Measurements from ENCODE around the gene PLSCR3. TPM values are rescaled to one million over a fixed set of nuclear protein-coding genes. Genes with fewer than 3 reads are reported as not detected.

The PLSCR3 gene
- total RNA-seq, 6 experiments from 2014 or later, result 5.5 to 8.9 (median 6.4) TPM

DNA sequence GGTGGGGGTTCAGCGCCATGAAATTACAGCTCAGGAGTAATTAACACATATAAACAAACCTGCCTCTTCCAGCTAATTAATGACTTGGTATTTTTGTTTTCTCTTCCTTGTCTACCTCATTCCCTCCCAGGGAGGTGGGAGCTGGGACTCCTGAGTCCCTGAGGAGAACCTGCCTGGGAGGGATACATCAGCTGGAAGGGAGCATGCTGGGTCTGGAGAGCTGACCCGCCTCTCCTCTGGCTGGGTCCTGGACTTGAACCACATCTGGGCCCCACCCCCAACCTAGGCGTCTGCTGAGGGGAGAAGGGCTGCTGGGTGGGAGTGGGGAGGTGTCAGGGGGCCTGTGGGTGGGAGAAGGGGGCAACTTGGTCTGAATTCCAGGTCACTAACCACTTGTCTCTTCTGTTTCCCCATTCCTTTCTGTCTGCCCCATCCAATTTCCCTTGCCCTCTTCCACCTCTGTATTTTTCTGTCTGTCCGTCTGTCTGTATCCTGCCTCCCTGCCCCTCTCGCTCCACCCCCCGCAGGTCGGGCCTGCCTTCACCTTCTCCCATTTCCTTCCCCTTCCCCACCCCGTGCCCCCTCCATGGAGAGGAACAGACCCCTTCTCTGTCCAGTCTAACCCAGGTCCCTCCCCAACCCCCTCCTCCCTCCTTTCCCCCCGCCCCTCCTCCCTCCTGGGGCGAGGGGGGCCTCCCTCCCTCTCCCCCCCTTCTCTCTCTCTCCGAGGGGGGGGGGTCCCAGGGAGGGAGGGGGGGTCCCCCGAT, 13.3 kb upstream of the PLSCR3 start, which contains the start of gene NLGN2:
NLGN2 (plus strand) TSS at position 361 of the 767 bp plus-strand sequence. CDS start 411 bp downstream, outside the sequence.
- Histone ChIP-seq H3K27me3 (no peaks in the 10 kb centered on the region), H3K4me1 (peaks cover 0 to 6% (median 2%) of the 10 kb centered on the region in 4 donors), H3K4me3 (no peak within 1 kb of the TSS), H3K36me3 (no peaks in the 10 kb centered on the region), H3K27ac (no peak within 1 kb of the TSS), H3K9me3 (no peaks in the 10 kb centered on the region)
- no peak for ATAC-seq
- TF ChIP-seq, protein P1, sequence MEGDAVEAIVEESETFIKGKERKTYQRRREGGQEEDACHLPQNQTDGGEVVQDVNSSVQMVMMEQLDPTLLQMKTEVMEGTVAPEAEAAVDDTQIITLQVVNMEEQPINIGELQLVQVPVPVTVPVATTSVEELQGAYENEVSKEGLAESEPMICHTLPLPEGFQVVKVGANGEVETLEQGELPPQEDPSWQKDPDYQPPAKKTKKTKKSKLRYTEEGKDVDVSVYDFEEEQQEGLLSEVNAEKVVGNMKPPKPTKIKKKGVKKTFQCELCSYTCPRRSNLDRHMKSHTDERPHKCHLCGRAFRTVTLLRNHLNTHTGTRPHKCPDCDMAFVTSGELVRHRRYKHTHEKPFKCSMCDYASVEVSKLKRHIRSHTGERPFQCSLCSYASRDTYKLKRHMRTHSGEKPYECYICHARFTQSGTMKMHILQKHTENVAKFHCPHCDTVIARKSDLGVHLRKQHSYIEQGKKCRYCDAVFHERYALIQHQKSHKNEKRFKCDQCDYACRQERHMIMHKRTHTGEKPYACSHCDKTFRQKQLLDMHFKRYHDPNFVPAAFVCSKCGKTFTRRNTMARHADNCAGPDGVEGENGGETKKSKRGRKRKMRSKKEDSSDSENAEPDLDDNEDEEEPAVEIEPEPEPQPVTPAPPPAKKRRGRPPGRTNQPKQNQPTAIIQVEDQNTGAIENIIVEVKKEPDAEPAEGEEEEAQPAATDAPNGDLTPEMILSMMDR (IDR thresholded peaks at IDR 0.05), result no peak
- no peak for TF ChIP-seq POLR2A (IDR thresholded peaks at IDR 0.05)
- no peak for DNase-seq
- intact Hi-C loops (cut with DNase I), result no loop called here
- 53% methylated on average over 8 of the region's 12 CpGs for WGBS (ENCODE audit: insufficient coverage, low coverage, low lambda C conversion rate, missing lambda C conversion rate)

DNA sequence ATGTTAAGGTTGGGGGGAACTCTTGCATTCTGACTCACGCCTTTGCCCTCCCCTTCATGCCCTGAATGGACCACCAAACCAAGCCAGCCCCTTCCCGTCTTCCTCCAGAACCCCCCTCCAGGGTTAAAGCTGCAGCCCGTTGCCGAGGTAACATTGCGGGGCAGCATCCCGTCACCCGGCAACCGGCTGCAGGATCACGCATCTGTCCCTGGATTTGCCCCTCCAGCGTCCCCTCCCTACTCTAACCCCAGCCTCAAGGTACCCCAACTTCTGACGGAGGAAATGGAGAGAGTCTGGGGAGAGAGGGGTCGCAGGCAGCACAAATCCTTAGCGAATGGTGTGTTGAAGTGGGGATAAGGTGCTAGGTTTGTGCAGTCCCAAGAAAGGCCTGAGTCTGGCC, 12.8 kb upstream of the PLSCR3 start:
- no peak for DNase-seq
- H3K27me3 ChIP-seq, result no peaks in the 10 kb centered on the region
- WGBS (ENCODE audit: insufficient coverage, low coverage, low lambda C conversion rate, missing lambda C conversion rate), result 80% methylated on average over 13 of the region's 13 CpGs
- H3K4me1 ChIP-seq, result peaks cover 0 to 10% (median 3%) of the 10 kb centered on the region in 4 donors
- TF ChIP-seq, protein P1 (IDR thresholded peaks at IDR 0.05), result no peak
- TF ChIP-seq POLR2A (IDR thresholded peaks at IDR 0.05), result no peak
- no peaks in the 10 kb centered on the region for H3K36me3 ChIP-seq
- no peak overlapping the region for H3K4me3 ChIP-seq
- intact Hi-C loops (cut with DNase I), result no loop called here
- no peak overlapping the region for H3K27ac ChIP-seq
- H3K9me3 ChIP-seq, result no peaks in the 10 kb centered on the region
- no peak for ATAC-seq

DNA sequence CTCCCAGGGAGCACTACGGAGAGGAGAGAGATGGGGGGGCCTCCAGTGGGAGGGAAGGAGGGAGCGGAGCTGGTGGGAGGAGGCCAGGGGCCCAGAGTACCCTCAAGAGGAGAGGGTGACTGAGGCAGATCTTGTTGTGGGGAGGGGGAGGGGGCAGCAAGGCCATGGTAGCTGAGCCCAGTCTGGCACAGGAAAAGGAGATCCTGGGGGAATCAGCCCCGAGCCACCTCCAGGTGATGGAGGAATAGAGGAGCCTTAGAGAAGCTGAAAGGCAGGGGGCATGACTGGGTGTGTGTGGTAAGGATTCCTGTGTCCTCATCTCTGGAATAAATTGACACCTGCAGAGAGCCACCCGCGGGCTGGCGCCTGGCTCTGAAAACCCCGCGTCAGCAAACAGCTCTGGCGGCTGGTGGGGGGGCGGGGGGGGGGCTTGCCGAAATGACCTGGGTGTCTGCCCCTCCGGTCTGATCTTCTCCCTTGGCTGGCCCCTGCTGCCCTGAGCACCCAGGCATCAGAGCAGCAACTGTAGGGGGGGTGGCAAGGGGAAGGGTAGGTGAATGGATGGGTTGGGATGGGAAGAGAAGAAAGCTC, 12.0 kb upstream of the PLSCR3 start:
- WGBS (ENCODE audit: insufficient coverage, low coverage, low lambda C conversion rate, missing lambda C conversion rate), result 49% methylated on average over 12 of the region's 12 CpGs
- no peak for DNase-seq
- H3K4me1 ChIP-seq, result peaks cover 0 to 10% (median 3%) of the 10 kb centered on the region in 4 donors
- no peaks in the 10 kb centered on the region for H3K9me3 ChIP-seq
- no peak for ATAC-seq
- H3K27ac ChIP-seq, result no peak overlapping the region
- H3K36me3 ChIP-seq, result no peaks in the 10 kb centered on the region
- H3K27me3 ChIP-seq, result no peaks in the 10 kb centered on the region
- intact Hi-C loops (cut with DNase I), result no loop called here
- TF ChIP-seq POLR2A (IDR thresholded peaks at IDR 0.05), result no peak
- TF ChIP-seq, protein P1 (IDR thresholded peaks at IDR 0.05), result no peak
- H3K4me3 ChIP-seq, result no peak overlapping the region

DNA sequence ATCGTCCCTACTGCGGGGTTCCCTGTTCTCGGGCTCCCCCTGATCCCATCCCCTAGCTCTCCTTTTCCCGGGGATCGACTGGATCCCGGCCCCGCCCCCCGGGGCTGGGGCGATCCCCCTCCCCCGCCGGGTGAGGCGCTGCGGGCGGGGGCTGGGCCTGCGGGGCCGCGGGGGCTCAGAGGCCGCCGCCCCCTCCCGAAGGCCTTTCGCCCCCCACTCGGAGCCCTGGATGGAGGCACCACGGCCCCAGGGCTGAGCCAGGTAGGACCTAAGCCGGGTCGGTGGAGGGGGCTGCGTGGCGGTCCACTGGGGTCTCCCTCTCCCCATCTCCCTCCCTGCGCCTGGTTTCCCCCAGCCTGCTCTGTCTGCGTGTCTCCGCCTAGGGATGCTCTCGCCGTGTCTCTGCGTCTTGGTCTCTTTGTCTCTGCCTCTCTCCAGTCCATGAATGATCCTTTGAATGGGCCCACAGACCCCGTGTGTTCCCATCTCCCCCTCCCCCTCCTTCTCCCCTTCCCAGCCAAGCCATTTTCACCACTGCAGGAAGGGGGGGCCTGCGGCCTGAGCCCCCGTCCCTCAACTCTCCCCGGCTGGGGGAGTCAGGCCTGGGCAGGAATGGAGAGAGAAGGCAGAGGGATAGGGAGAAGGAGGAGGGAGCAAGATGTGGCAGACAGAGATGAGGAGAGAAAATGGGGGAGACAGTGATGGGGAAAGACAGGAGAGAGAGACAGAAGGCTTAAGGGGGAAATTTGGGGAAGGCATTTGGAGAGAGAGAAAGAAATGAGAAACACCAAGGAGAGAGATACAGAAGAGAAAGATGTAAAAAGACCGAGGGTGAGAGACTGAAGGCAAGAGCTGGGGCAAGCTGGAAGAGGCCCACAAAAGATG, 11.3 kb upstream of the PLSCR3 start:
- Histone ChIP-seq H3K9me3 (no peaks in the 10 kb centered on the region), H3K4me3 (peak overlapping the region; percentile 45 to 81 (median 74)), H3K27ac (peak overlapping the region in 1 of 3 donors; percentile 17), H3K4me1 (peaks cover 0 to 10% (median 3%) of the 10 kb centered on the region in 4 donors), H3K36me3 (no peaks in the 10 kb centered on the region), H3K27me3 (no peaks in the 10 kb centered on the region)
- no peak for DNase-seq
- TF ChIP-seq POLR2A (IDR thresholded peaks at IDR 0.05), result no peak
- TF ChIP-seq, protein P1 (IDR thresholded peaks at IDR 0.05), result no peak
- no peak for ATAC-seq
- intact Hi-C loops (cut with DNase I), result no loop called here
- 15% methylated on average over 33 of the region's 38 CpGs for WGBS (ENCODE audit: insufficient coverage, low coverage, low lambda C conversion rate, missing lambda C conversion rate)

All from right lobe of liver (tissue), 6 donors.